Measurements from ENCODE around the gene CASP10. TPM values are rescaled to one million over a fixed set of nuclear protein-coding genes. Genes with fewer than 3 reads are reported as not detected.
"Not testable (repeated sequence)": the region's sequence is repeated elsewhere in the genome, so short reads cannot be mapped to it uniquely, and the experiment has no call there.

The CASP10 gene, protein sequence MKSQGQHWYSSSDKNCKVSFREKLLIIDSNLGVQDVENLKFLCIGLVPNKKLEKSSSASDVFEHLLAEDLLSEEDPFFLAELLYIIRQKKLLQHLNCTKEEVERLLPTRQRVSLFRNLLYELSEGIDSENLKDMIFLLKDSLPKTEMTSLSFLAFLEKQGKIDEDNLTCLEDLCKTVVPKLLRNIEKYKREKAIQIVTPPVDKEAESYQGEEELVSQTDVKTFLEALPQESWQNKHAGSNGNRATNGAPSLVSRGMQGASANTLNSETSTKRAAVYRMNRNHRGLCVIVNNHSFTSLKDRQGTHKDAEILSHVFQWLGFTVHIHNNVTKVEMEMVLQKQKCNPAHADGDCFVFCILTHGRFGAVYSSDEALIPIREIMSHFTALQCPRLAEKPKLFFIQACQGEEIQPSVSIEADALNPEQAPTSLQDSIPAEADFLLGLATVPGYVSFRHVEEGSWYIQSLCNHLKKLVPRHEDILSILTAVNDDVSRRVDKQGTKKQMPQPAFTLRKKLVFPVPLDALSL
- polyA plus RNA-seq (2012; ENCODE audit: missing spikeins) = 7.7 TPM

DNA sequence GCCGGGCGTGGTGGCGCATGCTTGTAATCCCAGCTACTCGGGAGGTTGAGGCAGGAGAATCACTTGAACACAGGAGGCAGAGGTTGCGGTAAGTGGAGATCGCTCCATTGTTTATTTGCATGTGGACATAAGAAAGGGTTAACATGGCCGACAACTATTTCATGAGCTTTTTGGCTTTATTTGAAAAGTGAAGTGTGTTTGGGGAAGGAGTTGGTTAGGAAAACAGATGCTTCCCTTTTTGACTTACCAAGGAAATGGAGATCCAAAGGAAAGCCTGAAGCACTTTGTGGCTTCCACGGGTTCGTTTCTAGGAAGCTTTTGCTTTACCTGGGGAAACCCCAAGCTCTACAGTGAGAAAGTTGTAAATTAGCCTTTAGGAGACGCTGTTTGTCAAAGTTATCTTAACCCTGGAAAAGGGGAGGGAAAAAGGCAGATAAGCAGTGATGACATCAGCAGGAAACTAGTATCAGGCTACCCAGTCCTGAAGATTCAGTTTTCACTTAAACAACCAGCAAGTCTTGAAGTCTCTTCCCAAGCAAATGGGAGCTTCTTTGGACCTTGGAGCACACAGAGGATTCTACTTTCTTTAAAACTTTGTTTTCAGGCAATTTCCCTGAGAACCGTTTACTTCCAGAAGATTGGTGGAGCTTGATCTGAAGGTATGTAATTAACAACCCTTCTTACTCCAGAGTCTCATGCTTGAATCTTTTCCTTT is at the start of gene CASP10:
TSS of gene CASP10 (plus strand) at position 492 of the 715 bp plus-strand sequence. CDS start 2,637 bp downstream, outside the sequence.
- DNase-seq (ENCODE audit: insufficient read length) (no peak), FAIRE-seq (peak; percentile 17)
- TF ChIP-seq TAF1 (IDR thresholded peaks at IDR 0.05; ENCODE audit: borderline replicate concordance, low read depth, low read length) = no peak
- no peak for TF ChIP-seq POLR2A (IDR thresholded peaks at IDR 0.05; ENCODE audit: low read depth, low read length)
- no peak for TF ChIP-seq POLR2AphosphoS5 (IDR thresholded peaks at IDR 0.05; ENCODE audit: low read depth, low read length)

DNA sequence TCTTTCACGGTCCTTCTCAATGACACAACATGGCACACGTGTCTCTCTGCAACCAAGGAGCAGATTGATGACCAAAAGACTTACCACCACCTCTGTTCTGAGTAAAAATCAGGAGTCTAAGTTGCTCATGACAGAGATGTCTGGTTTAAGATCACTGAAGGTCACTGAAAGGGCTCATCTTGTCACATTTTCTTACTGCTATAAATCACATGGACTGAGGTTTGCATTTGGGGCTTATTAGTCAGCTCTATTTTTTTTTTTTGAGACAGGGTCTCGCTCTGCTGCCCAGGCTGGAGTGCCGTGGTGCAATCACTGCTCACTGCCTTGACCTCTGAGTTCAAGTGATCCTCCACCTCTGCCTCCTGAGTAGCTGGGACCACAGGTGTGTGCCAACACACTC is 47.6 kb upstream of the CASP10 start:
- DNase-seq (ENCODE audit: insufficient read length) = no peak

DNA sequence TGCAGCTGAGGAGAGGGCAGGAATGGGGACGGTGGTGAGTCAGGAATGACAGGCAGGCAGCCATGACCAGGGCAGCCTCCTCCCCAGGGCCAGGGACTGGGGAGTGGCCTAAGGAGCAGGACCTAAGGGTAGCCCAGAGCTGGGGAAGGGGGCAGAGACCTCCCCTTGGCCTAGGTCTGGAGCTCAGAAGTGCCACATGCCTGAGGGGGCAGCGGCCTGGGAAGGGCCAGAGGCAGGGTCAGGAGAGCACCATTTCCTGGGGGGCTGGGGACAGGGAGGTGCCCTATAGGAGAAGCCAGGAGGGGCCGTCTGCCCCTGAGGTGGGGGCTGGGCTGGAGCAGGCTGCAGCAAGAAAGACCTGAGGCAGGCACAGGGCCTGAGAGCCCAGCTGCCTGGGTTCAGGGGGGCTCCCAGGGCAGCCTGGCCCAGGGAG is 46.0 kb upstream of the CASP10 start:
- FAIRE-seq = no peak
- no peak for DNase-seq (ENCODE audit: insufficient read length)
- TF ChIP-seq POLR2AphosphoS5 (IDR thresholded peaks at IDR 0.05; ENCODE audit: low read depth, low read length) (peak; percentile 27; the same call in 1 of the 2 replicates), POLR2A (IDR thresholded peaks at IDR 0.05; ENCODE audit: low read depth, low read length) (0 out of 2 replicates have a peak, but pooled peaks have one; percentile 35), TAF1 (IDR thresholded peaks at IDR 0.05; ENCODE audit: borderline replicate concordance, low read depth, low read length) (no peak)

More for the DNA sequence above, 47.6 kb upstream of the CASP10 start:
- TF ChIP-seq TAF1 (IDR thresholded peaks at IDR 0.05; ENCODE audit: borderline replicate concordance, low read depth, low read length) (no peak), POLR2A (IDR thresholded peaks at IDR 0.05; ENCODE audit: low read depth, low read length) (no peak), POLR2AphosphoS5 (IDR thresholded peaks at IDR 0.05; ENCODE audit: low read depth, low read length) (no peak)
- FAIRE-seq = no peak

DNA sequence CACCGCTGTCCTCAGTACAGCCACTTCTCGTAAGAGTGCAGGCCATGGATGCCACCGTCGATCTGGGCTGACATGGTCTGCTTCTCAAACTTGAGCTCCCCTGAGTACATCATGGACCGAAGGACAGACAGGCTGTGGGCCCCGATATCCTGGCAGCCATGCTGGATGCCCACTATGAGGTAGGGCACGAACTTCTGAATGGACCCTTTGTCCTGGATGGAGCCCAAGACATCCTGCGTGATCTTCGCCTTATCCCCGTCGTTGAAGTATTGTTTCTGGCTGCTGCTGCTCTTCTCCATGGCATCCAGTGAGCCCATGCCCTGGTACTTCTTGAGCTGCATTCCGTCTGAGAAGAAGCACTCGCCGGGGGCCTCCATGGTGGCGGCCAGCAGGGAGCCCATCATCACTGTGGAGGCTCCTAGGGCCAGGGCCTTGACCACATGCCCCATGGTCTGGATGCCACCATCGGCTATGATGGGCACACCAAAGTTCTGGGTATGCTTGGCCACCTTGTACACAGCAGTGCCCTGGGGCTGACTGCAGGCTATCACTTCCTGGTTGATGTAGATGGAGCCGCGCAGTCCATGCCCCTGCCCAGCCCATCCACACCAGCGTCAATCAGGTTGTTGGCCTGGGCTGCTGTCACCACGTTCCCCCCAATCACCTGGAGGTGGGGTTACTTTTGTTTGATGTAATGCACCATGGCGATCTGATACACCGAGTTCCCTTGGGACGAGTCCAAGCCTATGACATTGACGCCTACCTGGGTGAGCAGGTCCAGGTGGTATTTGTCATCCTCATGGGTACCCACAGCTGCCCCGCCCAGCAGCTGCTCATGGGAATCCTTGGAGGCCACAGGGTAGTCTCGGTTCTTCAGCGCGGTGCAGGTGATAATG is 45.2 kb upstream of the CASP10 start:
- DNase-seq (ENCODE audit: insufficient read length) = no peak
- no peak for FAIRE-seq
- TF ChIP-seq POLR2AphosphoS5 (IDR thresholded peaks at IDR 0.05; ENCODE audit: low read depth, low read length) (no peak; the same call in 1 of the 2 replicates), POLR2A (IDR thresholded peaks at IDR 0.05; ENCODE audit: low read depth, low read length) (0 out of 2 replicates have a peak, but pooled peaks have one; percentile 7), TAF1 (IDR thresholded peaks at IDR 0.05; ENCODE audit: borderline replicate concordance, low read depth, low read length) (no peak)

DNA sequence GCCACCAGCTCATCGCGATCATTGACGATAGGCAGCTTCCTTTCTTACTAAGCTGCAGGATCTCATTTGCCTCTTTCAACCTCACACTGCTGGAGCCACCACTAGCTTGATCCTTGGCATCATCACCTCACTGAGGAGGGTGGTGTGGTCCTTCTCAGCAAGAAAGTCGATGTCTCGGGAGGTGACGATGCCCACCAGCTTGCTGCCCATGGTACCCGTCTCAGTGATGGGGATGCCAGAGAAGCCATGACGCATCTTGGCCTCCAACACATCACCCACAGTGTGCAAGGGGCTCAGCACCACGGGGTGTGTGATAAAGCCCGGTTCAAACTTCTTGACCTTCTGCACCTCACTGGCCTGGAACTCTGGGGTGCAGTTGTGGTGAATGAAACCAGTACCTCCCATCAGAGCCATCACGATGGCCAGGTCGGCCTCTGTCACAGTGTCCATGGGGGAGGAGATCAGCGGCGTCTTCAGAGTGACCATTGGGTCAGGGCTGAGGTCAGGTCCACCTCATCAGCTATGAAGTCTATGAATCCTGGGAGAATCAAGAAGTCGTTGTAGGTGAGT is 44.5 kb upstream of the CASP10 start:
- DNase-seq (ENCODE audit: insufficient read length) (no peak), FAIRE-seq (no peak)
- peak; percentile 11; the same call in 1 of the 2 replicates for TF ChIP-seq POLR2A (IDR thresholded peaks at IDR 0.05; ENCODE audit: low read depth, low read length)
- peak; percentile 47 for TF ChIP-seq POLR2AphosphoS5 (IDR thresholded peaks at IDR 0.05; ENCODE audit: low read depth, low read length)
- no peak for TF ChIP-seq TAF1 (IDR thresholded peaks at IDR 0.05; ENCODE audit: borderline replicate concordance, low read depth, low read length)

DNA sequence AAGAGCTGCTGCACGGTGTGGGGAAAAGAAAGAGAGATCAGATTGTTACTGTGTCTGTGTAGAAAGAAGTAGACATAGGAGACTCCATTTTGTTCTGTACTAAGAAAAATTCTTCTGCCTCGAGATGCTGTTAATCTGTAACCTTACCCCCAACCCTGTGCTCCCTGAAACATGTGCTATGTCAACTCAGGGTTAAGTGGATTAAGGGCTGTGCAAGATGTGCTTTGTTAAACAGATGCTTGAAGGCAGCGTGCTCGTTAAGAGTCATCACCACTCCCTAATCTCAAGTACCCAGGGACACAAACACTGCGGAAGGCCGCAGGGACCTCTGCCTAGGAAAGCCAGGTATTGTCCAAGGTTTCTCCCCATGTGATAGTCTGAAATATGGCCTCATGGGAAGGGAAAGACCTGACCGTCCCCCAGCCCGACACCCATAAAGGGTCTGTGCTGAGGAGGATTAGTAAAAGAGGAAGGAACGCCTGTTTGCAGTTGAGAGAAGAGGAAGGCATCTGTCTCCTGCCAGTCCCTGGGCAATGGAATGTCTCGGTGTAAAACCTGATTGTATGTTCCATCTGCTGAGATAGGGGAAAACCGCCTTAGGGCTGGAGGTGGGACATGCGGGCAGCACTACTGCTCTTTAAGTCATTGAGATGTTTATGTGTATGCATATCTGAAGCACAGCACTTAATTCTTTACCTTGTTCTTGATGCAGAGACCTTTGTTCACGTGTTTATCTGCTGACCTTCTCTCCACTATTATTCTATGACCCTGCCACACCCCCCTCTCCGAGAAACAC is 43.8 kb upstream of the CASP10 start:
- not testable (repeated sequence) for FAIRE-seq; DNase-seq (ENCODE audit: insufficient read length)

DNA sequence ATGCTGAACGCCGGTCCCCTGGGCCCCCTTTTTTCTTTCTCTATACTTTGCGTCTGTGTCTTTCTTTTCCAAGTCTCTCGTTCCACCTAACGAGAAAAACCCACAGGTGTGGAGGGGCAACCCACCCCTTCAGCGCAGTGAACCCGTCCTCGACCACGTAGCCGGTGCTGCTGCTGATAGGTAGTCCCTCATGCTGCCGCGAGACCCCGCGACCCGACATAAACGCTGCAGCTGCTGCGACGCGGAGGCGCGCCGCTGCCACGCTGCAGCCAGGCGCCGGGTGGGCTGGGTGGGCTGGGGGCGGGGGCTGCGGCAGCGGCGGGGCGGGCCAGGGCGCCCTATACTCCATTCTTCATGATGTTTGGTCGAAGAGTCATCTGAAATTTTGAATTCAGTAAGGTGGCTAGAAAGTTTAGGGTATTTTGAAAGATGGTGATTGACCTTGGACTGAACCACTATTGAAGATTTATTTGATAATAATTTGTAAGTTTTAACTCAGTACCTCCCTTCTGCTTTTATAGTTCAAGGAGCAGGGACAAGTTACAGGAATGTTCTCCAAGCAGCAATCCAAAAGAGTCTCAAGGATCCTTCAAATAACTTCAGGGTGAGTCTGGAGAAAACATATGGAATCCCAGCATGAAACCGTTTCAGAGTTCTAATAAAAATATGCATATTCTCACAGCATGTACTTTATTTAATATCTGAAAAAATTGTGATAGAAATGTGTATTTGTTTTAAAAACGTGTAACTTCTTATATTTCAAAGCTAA is 42.9 kb upstream of the CASP10 start:
- no peak for FAIRE-seq
- TF ChIP-seq TAF1 (IDR thresholded peaks at IDR 0.05; ENCODE audit: borderline replicate concordance, low read depth, low read length) (no peak), POLR2A (IDR thresholded peaks at IDR 0.05; ENCODE audit: low read depth, low read length) (no peak), POLR2AphosphoS5 (IDR thresholded peaks at IDR 0.05; ENCODE audit: low read depth, low read length) (no peak)
- no peak for DNase-seq (ENCODE audit: insufficient read length)

DNA sequence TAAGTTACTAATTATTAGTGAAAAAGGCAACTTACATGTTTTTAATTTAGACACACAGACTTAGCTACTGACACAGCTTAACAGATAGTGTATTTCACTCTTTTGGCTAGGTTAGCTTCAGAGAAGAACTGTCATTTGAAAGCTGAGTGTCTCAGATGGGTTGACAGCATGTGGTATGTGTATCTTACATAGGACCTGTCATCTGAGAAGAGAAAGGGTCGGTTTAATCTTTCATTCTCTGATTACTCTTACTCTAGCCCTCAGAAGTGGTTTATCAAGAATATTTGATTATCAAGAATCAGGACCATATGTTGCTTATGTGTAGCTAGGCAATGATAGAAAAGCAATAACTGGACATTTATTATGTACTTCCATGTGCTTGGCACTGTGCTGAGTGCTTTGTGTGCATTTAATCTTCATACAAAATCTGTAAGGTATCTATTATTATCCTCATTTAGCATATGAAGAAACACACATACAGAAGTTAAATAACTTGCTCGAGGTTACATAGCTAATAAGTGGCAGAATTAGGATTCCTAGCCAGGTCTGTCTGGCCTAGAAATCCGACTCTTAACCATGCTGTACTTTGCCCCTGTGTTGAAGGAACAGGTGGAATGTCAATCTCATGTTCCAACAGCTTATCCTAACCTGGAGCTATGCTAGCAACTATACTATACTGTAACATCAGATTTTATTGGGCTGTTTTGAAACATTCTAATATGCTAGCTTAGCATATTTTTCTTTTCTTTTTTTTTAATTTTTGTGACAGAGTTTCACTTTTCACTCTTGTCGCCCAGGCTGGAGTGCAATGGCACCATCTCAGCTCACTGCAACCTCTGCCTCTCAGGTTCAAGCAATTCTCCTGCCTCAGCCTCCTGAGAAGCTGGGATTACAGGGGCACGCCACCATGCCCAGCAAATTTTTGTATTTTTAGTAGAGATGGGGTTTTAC is 38.6 kb upstream of the CASP10 start:
- FAIRE-seq = no peak
- DNase-seq (ENCODE audit: insufficient read length) = no peak
- TF ChIP-seq POLR2AphosphoS5 (IDR thresholded peaks at IDR 0.05; ENCODE audit: low read depth, low read length) = no peak
- TF ChIP-seq POLR2A (IDR thresholded peaks at IDR 0.05; ENCODE audit: low read depth, low read length) = peak; percentile 14; the same call in 1 of the 2 replicates
- no peak for TF ChIP-seq TAF1 (IDR thresholded peaks at IDR 0.05; ENCODE audit: borderline replicate concordance, low read depth, low read length)

All from GM12892 (cell line).